Mesothelial cell of epicardium (in vitro differentiated cells): ENCODE results near the gene PSG1. TPM values are rescaled to one million over a fixed set of nuclear protein-coding genes. Genes with fewer than 3 reads are reported as not detected.
"Not testable (repeated sequence)": the region's sequence is repeated elsewhere in the genome, so short reads cannot be mapped to it uniquely, and the experiment has no call there.

Experiments
- DNase-seq, 2 experiments: peaks; one replicate each; pipeline ENCODE4 v3.0.0; 2021; ENCODE audit warnings: low spot score in 2 of 2; ENCODE audit not compliant: unreplicated experiment in 2 of 2
- H3K27ac Mint-ChIP-seq: 2 replicates; pipeline ENCODE4 v1.8.0; 2021; ENCODE audit warnings: mixed read lengths
- H3K27me3 Mint-ChIP-seq: 2 replicates; pipeline ENCODE4 v1.8.0; 2021; ENCODE audit warnings: low read depth, mixed read lengths
- H3K36me3 Mint-ChIP-seq: 2 replicates; pipeline ENCODE4 v1.8.0; 2021; ENCODE audit warnings: mixed read lengths
- H3K4me1 Mint-ChIP-seq: 2 replicates; pipeline ENCODE4 v1.8.0; 2021; ENCODE audit warnings: mixed read lengths
- H3K4me3 Mint-ChIP-seq: 2 replicates; pipeline ENCODE4 v1.8.0; 2021; ENCODE audit warnings: mild to moderate bottlenecking, moderate library complexity, mixed read lengths
- H3K9me3 Mint-ChIP-seq: 2 replicates; pipeline ENCODE4 v1.8.0; 2021; ENCODE audit warnings: mixed read lengths
- CTCF ChIP-seq: fragments of 200-600 bp; sonication (generic); IDR thresholded peaks from one replicate; pipeline ENCODE4 v1.5.0; 2021; ENCODE audit warnings: antibody characterized with exemption; ENCODE audit not compliant: unreplicated experiment
- total RNA-seq: library from RNA; stranded (reverse); gene quantifications from 3 replicates; pipeline ENCODE4 v1.2.1, GENCODE V29; 2021

Gene PSG1
- total RNA-seq, 1 donor from 2014 or later = not detected

GRCh38 chr19:42881279-42881678, 1.8 kb upstream of the PSG1 start:
- not testable (repeated sequence) for H3K36me3 Mint-ChIP-seq, H3K27ac Mint-ChIP-seq, H3K27me3 Mint-ChIP-seq, H3K4me1 Mint-ChIP-seq, DNase-seq, H3K4me3 Mint-ChIP-seq
- peaks cover 68% of the 10 kb centered on the region for H3K9me3 Mint-ChIP-seq
- TF ChIP-seq CTCF = peak; percentile 20

GRCh38 chr19:42880621-42881020, 1.1 kb upstream of the PSG1 start:
- not testable (repeated sequence) for H3K4me1 Mint-ChIP-seq, DNase-seq, H3K27ac Mint-ChIP-seq, H3K4me3 Mint-ChIP-seq, H3K36me3 Mint-ChIP-seq, H3K27me3 Mint-ChIP-seq
- H3K9me3 Mint-ChIP-seq = peaks cover 65% of the 10 kb centered on the region

GRCh38 chr19:42876596-42876995, 2.9 kb downstream of the PSG1 start:
- DNase-seq = not testable (repeated sequence)
- peaks cover 64% of the 10 kb centered on the region for H3K9me3 Mint-ChIP-seq

GRCh38 chr19:42875881-42876280, 3.6 kb downstream of the PSG1 start:
- H3K4me1 Mint-ChIP-seq, H3K27me3 Mint-ChIP-seq, H3K4me3 Mint-ChIP-seq, DNase-seq, H3K27ac Mint-ChIP-seq: not testable (repeated sequence)
- Mint-ChIP-seq H3K36me3 (peaks cover 11% of the 10 kb centered on the region), H3K9me3 (peaks cover 65% of the 10 kb centered on the region)

More at GRCh38 chr19:42876596-42876995, 2.9 kb downstream of the PSG1 start:
- not testable (repeated sequence) for H3K36me3 Mint-ChIP-seq, H3K4me1 Mint-ChIP-seq, H3K4me3 Mint-ChIP-seq, H3K27me3 Mint-ChIP-seq, H3K27ac Mint-ChIP-seq

GRCh38 chr19:42874901-42875813, 4.4 kb downstream of the PSG1 start:
- peaks cover 64% of the 10 kb centered on the region for H3K9me3 Mint-ChIP-seq
- not testable (repeated sequence) for H3K4me3 Mint-ChIP-seq, DNase-seq, H3K27me3 Mint-ChIP-seq, H3K27ac Mint-ChIP-seq, H3K36me3 Mint-ChIP-seq, H3K4me1 Mint-ChIP-seq

GRCh38 chr19:42874136-42874535, 5.4 kb downstream of the PSG1 start:
- H3K4me1 Mint-ChIP-seq, H3K27ac Mint-ChIP-seq, H3K36me3 Mint-ChIP-seq, H3K27me3 Mint-ChIP-seq, DNase-seq, H3K4me3 Mint-ChIP-seq: not testable (repeated sequence)
- peaks cover 63% of the 10 kb centered on the region for H3K9me3 Mint-ChIP-seq

GRCh38 chr19:42872608-42873007, 6.9 kb downstream of the PSG1 start:
- Mint-ChIP-seq H3K9me3 (peaks cover 57% of the 10 kb centered on the region), H3K36me3 (peaks cover 2% of the 10 kb centered on the region), H3K27ac (no peak overlapping the region), H3K27me3 (no peaks in the 10 kb centered on the region), H3K4me3 (no peak overlapping the region), H3K4me1 (no peaks in the 10 kb centered on the region)
- no peak for DNase-seq
- no peak for TF ChIP-seq CTCF

- peaks cover 4% of the 10 kb centered on the region for H3K36me3 Mint-ChIP-seq
- H3K27me3 Mint-ChIP-seq = no peaks in the 10 kb centered on the region
- H3K4me1 Mint-ChIP-seq = no peaks in the 10 kb centered on the region
- DNase-seq = no peak
- no peak overlapping the region for H3K27ac Mint-ChIP-seq
- H3K4me3 Mint-ChIP-seq = no peak overlapping the region
- H3K9me3 Mint-ChIP-seq = peaks cover 63% of the 10 kb centered on the region
- peak; percentile 3 for TF ChIP-seq CTCF
These were observed 22.0 kb downstream of the PSG1 start for GRCh38 chr19:42857544-42857867.

GRCh38 chr19:42856866-42857543, 22.5 kb downstream of the PSG1 start:
- H3K9me3 Mint-ChIP-seq = peaks cover 60% of the 10 kb centered on the region
- H3K36me3 Mint-ChIP-seq, DNase-seq, H3K4me1 Mint-ChIP-seq, H3K4me3 Mint-ChIP-seq, H3K27ac Mint-ChIP-seq, H3K27me3 Mint-ChIP-seq: not testable (repeated sequence)

GRCh38 chr19:42854745-42855144, 24.8 kb downstream of the PSG1 start:
- H3K4me3 Mint-ChIP-seq, H3K4me1 Mint-ChIP-seq, H3K36me3 Mint-ChIP-seq, DNase-seq, H3K27ac Mint-ChIP-seq, H3K27me3 Mint-ChIP-seq: not testable (repeated sequence)
- peaks cover 68% of the 10 kb centered on the region for H3K9me3 Mint-ChIP-seq

GRCh38 chr19:42853231-42853630, 26.3 kb downstream of the PSG1 start:
- H3K36me3 Mint-ChIP-seq, H3K27ac Mint-ChIP-seq, H3K4me1 Mint-ChIP-seq, DNase-seq, H3K27me3 Mint-ChIP-seq, H3K4me3 Mint-ChIP-seq: not testable (repeated sequence)
- peaks cover 59% of the 10 kb centered on the region for H3K9me3 Mint-ChIP-seq
